ACC112 (cell line): ENCODE results near the gene KRT75.
A peak's percentile ranks its signal among the peaks of the same experiment; 100 is the strongest.
"Not testable (repeated sequence)": the region's sequence is repeated elsewhere in the genome, so short reads cannot be mapped to it uniquely, and the experiment has no call there.

Source experiments
- H2AFZ ChIP-seq: fragments of 200-600 bp; sonication (generic); one replicate; pipeline ENCODE4 v1.6.0; 2017; ENCODE audit warnings: antibody characterized with exemption, low read length; ENCODE audit not compliant: unreplicated experiment
- H3K27ac ChIP-seq: fragments of 200-600 bp; sonication (generic); 2 replicates; pipeline ENCODE4 v1.5.1; 2014; ENCODE audit warnings: low read depth, mild to moderate bottlenecking, antibody characterized with exemption, low read length, moderate library complexity
- H3K27me3 ChIP-seq: fragments of 200-600 bp; sonication (generic); 2 replicates; pipeline ENCODE4 v1.6.1; 2014; ENCODE audit warnings: mild to moderate bottlenecking, antibody characterized with exemption, low read length, moderate library complexity, mixed read lengths; ENCODE audit not compliant: insufficient read depth
- H3K36me3 ChIP-seq: fragments of 200-600 bp; sonication (generic); 2 replicates; pipeline ENCODE4 v1.6.1; 2016; ENCODE audit warnings: mild to moderate bottlenecking, antibody characterized with exemption, low read length, moderate library complexity, mixed read lengths; ENCODE audit not compliant: insufficient read depth
- H3K4me1 ChIP-seq: fragments of 200-600 bp; sonication (generic); one replicate; pipeline ENCODE4 v1.6.1; 2016; ENCODE audit warnings: low read length, mixed read lengths; ENCODE audit not compliant: insufficient read depth, unreplicated experiment, control insufficient read depth
- H3K4me3 ChIP-seq: fragments of 200-600 bp; sonication (generic); 2 replicates; pipeline ENCODE4 v1.5.1; 2014; ENCODE audit warnings: mild to moderate bottlenecking, low read depth, low read length
- H3K79me2 ChIP-seq: fragments of 200-600 bp; sonication (generic); one replicate; pipeline ENCODE4 v1.6.0; 2016; ENCODE audit warnings: low read length; ENCODE audit not compliant: control insufficient read depth, unreplicated experiment, insufficient read depth

Gene KRT75

DNA sequence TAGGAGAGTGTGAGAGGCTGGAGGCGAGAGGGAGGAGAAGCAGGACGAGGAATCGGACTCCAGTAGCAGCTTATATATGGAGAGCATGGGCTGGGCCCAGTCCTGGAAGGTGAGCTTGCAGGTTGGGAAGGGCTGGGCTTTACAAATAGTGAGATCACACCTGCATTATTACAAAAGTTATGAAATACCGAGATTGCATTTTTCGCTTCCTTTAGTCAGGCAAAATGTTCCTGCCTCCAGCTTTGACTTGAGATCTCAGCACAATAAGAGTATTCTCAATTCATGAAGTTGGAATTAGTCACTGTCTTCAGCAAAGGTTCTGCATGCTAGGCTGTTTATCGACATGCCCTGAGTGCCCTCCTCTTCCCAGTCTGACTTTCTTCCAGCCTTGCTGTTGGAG is 17.9 kb upstream of the KRT75 start, which contains the start of gene KRT6B:
TSS of gene KRT6B (minus strand) at position 46 of the 400 bp plus-strand sequence. CDS start 68 bp downstream, outside the sequence.
- peaks cover 13% of the 10 kb centered on the region for H3K4me1 ChIP-seq
- no peak within 1 kb of the TSS for H3K27ac ChIP-seq
- no peaks in the 10 kb centered on the region for H3K27me3 ChIP-seq
- no peak within 1 kb of the TSS for H2AFZ ChIP-seq
- H3K36me3 ChIP-seq = no peaks in the 10 kb centered on the region
- no peak within 1 kb of the TSS for H3K4me3 ChIP-seq
- no peaks in the 10 kb centered on the region for H3K79me2 ChIP-seq

DNA sequence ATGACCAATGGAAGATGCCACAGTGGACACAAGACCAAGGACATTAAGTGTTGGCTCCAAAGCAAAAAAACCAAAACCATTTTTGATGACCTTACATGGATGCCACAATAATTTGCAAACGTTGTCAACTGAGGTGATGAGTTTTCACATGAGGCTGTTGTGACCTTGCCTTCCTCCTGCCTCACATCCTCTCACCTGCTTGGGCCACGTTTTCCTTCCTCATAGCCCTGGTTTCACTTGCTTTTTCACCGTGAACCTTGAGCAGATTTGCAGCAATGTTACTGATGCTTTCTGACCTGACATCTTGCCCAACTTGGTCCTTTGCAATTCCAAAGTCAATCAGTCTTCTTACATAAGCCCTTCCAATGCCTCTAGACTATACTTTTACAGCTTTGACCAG is 14.1 kb upstream of the KRT75 start:
- H3K27me3 ChIP-seq = no peaks in the 10 kb centered on the region
- H3K27ac ChIP-seq = no peak overlapping the region
- no peak overlapping the region for H2AFZ ChIP-seq
- H3K4me1 ChIP-seq = peaks cover 4% of the 10 kb centered on the region
- H3K4me3 ChIP-seq = no peak overlapping the region
- H3K36me3 ChIP-seq = no peaks in the 10 kb centered on the region
- H3K79me2 ChIP-seq = no peaks in the 10 kb centered on the region

DNA sequence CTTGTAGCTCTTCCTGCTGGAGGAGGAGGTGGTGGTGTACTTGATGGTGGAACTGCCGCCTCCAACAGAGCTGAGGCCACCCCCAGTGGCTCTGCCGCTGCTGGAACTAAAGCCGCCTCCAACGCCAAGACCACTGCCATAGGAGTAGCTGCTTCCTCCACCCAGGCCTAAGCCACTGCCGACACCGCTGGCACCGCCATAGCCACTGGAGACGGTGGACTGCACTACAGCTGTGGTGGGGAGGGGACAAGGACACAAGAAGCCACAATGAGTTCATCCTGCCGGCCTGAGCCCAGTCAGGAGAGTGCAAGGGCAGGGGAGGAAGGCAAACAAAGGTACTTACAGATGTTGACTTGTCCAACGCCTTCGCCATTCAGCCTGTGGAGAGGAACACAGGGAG is 13.0 kb upstream of the KRT75 start:
- not testable (repeated sequence) for H3K27ac ChIP-seq, H3K36me3 ChIP-seq, H3K79me2 ChIP-seq, H3K27me3 ChIP-seq, H2AFZ ChIP-seq, H3K4me3 ChIP-seq
- H3K4me1 ChIP-seq = peaks cover 14% of the 10 kb centered on the region

DNA sequence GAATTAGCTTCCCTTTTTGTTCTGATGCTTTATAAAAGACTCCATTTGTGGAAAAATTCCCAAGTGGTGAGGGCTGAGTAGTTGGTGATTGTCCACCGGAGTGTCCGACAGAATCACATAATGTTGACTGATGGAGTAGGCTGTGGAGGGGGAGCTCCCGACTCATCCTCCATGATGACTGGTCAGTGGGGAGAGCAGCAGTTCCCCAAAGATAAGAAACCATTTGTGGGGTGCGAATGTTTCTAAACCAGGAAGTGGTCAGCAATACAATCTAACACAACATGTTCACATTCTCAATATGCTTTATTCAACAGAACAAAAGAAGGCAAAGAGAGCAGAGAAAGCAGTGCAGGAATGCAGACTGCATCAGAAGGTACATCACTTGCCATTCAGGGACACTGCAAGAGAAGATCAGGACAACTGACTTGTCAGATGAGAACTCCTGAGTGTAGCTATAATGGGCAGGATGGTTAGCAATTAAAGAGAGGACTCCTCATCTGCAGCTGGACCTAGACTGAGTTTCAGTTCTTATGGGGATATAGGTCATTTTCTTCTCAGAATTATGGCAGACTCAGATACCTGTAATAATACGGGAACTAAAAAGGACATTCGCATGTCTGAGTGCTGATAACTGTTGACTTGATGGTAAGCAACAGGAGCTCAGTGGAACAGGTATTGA is 12.3 kb upstream of the KRT75 start:
- H3K36me3 ChIP-seq = no peaks in the 10 kb centered on the region
- peaks cover 20% of the 10 kb centered on the region for H3K4me1 ChIP-seq
- no peak overlapping the region for H3K27ac ChIP-seq
- H3K4me3 ChIP-seq = no peak overlapping the region
- H3K27me3 ChIP-seq = no peaks in the 10 kb centered on the region
- no peak overlapping the region for H2AFZ ChIP-seq
- H3K79me2 ChIP-seq = no peaks in the 10 kb centered on the region

DNA sequence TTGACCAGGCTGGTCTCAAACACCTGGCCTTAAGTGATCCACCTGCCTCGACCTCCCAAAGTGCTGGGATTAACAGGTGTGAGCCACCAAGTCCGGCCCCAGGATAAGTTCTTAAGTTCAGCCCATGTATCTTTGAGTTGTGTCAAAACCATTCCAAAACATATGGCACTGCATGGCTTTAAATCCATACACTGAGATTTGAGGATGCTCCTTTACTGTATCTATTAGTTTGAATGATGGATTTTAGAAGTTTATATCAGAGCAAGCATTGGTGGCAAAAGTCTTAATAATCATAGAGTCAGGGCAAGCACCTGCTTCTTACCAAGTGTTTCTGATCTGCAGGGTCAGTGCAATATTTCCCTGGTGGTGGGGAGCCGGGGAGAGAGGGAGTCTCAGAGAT is 11.7 kb upstream of the KRT75 start:
- Histone ChIP-seq H3K36me3 (no peaks in the 10 kb centered on the region), H3K27ac (no peak overlapping the region), H3K79me2 (no peaks in the 10 kb centered on the region), H2AFZ (no peak overlapping the region), H3K27me3 (no peaks in the 10 kb centered on the region), H3K4me1 (peaks cover 27% of the 10 kb centered on the region), H3K4me3 (no peak overlapping the region)

DNA sequence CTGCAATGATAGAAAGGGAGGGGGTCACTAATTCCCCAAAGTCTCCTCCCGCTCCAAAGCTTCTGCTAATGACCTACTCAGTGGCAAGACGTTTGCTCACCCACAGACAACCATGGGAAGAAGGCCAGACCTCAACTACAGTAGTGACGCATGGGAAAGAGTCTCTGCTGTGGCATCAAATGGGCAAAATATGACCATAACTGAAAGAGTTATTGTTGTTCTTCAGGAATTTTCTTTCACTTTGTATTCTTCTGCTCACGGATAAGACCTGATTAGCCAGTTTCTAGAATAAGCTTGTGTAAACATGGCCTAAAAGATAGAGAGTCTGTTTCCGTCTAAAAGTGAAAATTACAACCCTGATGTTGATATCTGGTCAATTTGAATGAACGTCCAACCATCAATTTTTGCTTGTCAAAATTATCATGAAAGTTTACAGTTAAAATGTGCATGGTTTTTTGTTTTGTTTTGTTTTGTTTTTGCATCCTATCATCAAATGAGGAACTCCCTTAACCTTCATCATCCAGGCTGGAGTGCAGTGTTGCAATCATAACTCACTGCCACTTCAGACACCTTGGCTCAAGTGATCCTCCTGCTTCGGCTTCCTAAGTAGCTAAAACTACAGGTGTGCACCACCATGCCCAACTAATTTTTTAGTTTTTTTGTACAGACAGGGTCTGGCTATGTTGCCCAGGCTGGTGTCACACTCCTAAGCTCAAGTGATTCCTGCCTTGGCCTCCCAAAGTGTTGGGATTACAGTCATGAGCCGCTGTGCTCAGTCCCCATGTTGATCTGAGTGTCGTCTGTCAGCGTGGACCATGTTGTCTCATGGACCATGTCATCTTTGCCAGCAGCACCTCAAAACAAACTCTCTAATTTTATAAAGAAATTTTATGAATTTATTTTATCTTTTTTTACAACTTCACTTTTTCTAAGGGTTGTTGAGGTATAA is 10.8 kb upstream of the KRT75 start:
- no peaks in the 10 kb centered on the region for H3K36me3 ChIP-seq
- no peaks in the 10 kb centered on the region for H3K79me2 ChIP-seq
- no peak overlapping the region for H2AFZ ChIP-seq

DNA sequence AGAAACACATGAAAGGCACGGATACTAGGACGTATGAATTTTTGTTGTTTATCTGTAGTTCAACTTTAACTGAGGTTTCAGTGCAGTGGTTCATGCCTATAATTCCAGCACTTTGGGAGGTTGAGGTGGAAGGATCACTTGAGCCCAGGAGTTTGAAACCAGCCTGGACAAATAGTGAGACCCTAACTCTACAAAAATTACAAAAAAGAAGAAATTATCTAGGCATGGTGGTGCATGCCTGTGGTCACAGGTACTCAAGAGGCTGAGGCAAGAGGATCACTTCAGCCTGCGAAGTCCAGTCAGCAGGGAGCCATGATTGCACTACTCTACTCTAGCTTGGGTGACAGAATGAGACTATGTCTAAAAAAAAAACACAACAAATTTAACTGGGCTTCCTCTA is 9.8 kb upstream of the KRT75 start:
- H3K4me1 ChIP-seq = peaks cover 33% of the 10 kb centered on the region
- H3K27me3 ChIP-seq = no peaks in the 10 kb centered on the region
- H3K27ac ChIP-seq = no peak overlapping the region
- H3K79me2 ChIP-seq = no peaks in the 10 kb centered on the region
- H2AFZ ChIP-seq = no peak overlapping the region
- no peaks in the 10 kb centered on the region for H3K36me3 ChIP-seq
- H3K4me3 ChIP-seq = no peak overlapping the region

More for the DNA sequence above, 10.8 kb upstream of the KRT75 start:
- Histone ChIP-seq H3K27me3 (no peaks in the 10 kb centered on the region), H3K27ac (no peak overlapping the region), H3K4me3 (no peak overlapping the region), H3K4me1 (peaks cover 33% of the 10 kb centered on the region)

DNA sequence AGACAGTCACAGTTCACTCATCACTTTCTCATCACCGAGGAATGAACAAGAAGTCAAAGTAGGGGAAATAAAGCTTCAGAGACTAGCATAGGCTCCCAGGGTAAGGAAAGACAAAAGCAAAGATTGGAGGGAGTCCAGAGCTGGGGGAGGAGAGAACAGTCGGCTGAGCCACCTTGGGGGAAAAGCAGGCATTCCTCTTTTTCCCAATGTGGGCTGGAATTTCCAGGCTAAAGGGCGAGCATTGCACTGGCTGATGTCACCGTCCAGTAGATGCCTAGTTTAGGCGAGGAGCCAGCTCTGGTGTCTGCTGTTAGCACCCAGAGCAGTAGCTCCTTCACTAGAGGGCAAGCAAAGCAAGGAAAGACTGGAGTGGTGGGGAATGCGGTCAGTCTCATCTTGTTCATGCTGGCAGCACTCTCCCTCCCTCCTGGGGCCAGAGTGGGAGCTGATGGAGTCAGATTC is 8.5 kb upstream of the KRT75 start:
- Histone ChIP-seq H3K27ac (peak overlapping the region; percentile 89), H3K27me3 (no peaks in the 10 kb centered on the region), H2AFZ (no peak overlapping the region), H3K79me2 (no peaks in the 10 kb centered on the region), H3K4me1 (peaks cover 35% of the 10 kb centered on the region), H3K4me3 (no peak overlapping the region), H3K36me3 (no peaks in the 10 kb centered on the region)

DNA sequence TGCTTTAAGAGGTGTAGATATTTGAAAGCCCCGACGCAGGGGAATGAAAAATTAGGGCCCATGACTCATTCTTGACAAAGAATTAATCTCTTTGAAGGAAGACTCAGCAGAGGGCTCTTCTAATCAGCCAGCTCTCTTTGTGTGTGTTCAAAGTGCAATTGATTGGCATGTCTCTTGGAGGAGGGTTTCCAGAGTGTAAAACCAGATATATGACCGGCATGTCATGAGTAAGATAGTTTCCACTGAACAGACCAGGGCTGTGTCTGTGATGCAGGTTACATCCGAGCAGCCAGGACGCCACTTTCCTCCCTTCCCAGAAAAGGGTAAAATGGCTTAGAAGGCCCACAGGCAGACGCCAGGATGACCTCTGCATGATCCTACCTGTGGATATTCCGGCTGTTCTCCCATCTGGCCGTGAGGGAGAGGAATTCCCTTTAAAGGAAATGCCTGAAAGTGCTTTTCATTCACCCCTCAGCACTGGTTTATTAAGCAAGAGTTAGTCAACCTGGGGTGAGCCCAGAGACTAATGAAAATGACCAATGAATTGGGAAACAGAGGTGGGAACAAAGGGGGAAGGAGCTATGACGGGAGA is 7.2 kb upstream of the KRT75 start:
- H3K4me3 ChIP-seq = peak overlapping the region; percentile 1; the same call in 1 of the 2 replicates
- H3K27me3 ChIP-seq = no peaks in the 10 kb centered on the region
- no peaks in the 10 kb centered on the region for H3K79me2 ChIP-seq
- H3K27ac ChIP-seq = peak overlapping the region; percentile 89
- peak overlapping the region; percentile 3 for H2AFZ ChIP-seq
- H3K36me3 ChIP-seq = no peaks in the 10 kb centered on the region
- H3K4me1 ChIP-seq = peaks cover 41% of the 10 kb centered on the region

DNA sequence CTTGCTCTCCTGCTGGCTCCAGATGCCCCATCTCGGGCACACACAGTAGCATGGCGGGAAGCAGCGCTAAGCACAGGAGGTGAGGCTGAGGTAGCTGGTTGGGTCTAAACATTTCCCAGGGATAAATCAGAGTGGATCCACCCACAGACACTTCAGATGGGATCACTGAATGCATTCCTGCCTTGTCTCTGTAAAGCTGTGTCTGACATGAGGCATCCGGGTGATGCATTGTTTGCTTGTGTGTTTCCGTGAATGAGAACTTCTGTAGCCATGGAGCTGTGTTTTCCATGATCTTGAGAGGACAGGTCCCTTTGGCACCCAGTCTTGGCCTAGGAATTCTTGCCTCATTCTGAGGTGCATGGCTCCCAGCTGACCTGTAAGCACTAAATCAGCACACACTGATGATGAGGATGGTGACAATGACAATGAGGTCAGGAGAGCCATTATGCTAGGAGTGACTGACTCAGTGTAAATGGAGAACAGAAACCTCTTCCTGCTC is 6.7 kb upstream of the KRT75 start:
- Histone ChIP-seq H3K4me3 (no peak overlapping the region), H3K36me3 (no peaks in the 10 kb centered on the region), H3K27ac (peak overlapping the region; percentile 89), H3K27me3 (no peaks in the 10 kb centered on the region), H3K4me1 (peaks cover 41% of the 10 kb centered on the region), H2AFZ (no peak overlapping the region), H3K79me2 (no peaks in the 10 kb centered on the region)
